ENCODE results near the gene FXYD4. TPM values are rescaled to one million over a fixed set of nuclear protein-coding genes. Genes with fewer than 3 reads are reported as not detected.

FXYD4 gene
- total RNA-seq, 2 experiments from 2014 or later, result not detected

- POLR2A ChIA-PET, result interaction anchor here (0.7 to 1.3 kb wide), 3 partner anchors 10 to 33 kb away, joined by 3 read pairs; no protein-coding TSS in a partner anchor
- Mint-ChIP-seq H3K4me1 (ENCODE audit: low read depth) (peaks cover 13% of the 10 kb centered on the region), H3K27me3 (no peaks in the 10 kb centered on the region), H3K27ac (no peak overlapping the region), H3K4me3 (no peak overlapping the region), H3K9me3 (no peaks in the 10 kb centered on the region), H3K36me3 (ENCODE audit: low read depth) (no peaks in the 10 kb centered on the region)
- TF ChIP-seq, protein P1, sequence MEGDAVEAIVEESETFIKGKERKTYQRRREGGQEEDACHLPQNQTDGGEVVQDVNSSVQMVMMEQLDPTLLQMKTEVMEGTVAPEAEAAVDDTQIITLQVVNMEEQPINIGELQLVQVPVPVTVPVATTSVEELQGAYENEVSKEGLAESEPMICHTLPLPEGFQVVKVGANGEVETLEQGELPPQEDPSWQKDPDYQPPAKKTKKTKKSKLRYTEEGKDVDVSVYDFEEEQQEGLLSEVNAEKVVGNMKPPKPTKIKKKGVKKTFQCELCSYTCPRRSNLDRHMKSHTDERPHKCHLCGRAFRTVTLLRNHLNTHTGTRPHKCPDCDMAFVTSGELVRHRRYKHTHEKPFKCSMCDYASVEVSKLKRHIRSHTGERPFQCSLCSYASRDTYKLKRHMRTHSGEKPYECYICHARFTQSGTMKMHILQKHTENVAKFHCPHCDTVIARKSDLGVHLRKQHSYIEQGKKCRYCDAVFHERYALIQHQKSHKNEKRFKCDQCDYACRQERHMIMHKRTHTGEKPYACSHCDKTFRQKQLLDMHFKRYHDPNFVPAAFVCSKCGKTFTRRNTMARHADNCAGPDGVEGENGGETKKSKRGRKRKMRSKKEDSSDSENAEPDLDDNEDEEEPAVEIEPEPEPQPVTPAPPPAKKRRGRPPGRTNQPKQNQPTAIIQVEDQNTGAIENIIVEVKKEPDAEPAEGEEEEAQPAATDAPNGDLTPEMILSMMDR (IDR thresholded peaks at IDR 0.05), result no peak
- ATAC-seq (no peak), DNase-seq (no peak)
- intact Hi-C loops (cut with micrococcal nuclease), result no loop called here
- CTCF ChIA-PET, result no interaction called here
These were observed 2.8 kb downstream of the FXYD4 start for GRCh38 chr10:43374194-43374593.

DNA sequence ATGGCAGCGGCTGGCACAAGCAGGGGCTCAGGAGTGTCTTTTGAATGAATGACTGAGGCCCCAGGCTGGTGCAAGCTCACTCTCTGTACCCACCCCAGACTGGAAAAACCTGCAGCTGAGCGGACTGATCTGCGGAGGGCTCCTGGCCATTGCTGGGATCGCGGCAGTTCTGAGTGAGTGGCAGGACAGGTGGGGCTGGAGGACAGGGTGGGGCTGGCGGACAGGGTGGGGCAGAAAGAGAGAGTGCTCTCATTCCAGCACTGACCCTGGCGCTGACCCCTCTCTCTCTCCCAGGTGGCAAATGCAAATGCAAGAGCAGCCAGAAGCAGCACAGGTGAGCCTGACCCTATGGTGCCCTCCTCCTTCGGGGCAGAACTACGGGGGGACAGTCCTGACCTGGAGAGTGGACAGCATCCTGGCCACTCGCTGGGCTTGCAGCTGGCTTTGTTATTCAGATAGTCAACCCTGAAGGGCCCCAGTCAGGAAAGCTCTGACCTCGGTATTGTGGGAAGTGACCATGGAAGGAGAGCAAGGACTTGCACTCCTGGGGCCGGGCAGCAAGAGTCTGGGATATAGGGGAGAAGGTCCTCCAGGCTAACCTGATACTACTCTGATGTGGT is 4.1 kb downstream of the FXYD4 start:
- TF ChIP-seq, protein P1 (IDR thresholded peaks at IDR 0.05), result no peak
- CTCF ChIA-PET, result no interaction called here

DNA sequence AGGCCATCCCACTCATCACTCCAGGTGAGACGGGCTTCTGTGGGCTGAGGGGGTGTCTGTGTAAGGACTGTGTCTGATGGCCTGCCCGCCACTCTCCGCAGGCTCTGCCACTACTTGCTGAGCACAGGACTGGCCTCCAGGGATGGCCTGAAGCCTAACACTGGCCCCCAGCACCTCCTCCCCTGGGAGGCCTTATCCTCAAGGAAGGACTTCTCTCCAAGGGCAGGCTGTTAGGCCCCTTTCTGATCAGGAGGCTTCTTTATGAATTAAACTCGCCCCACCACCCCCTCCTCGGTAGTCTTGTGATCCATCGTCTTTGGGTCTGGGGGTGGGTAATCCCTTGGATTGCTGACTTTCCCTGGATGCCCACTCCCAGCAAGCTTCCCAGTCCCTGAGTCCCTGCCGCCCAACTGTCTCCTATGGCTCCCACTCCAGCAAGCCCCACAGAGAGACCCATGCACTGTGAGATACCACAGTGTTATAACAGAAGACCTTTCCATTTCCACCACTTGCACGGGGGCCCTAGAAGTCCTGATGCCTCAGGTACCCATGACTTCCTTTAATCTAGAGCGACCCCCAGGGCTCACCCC is 4.7 kb downstream of the FXYD4 start:
- no peaks in the 10 kb centered on the region for H3K9me3 Mint-ChIP-seq
- DNase-seq (no peak), ATAC-seq (no peak)
- TF ChIP-seq, protein P1 (IDR thresholded peaks at IDR 0.05), result no peak
- peaks cover 15% of the 10 kb centered on the region for H3K4me1 Mint-ChIP-seq (ENCODE audit: low read depth)
- POLR2A ChIA-PET, result interaction anchor here (1.5 kb wide), 1 partner anchor 11 kb away, joined by 5 read pairs; no protein-coding TSS in a partner anchor
- H3K27ac Mint-ChIP-seq, result no peak overlapping the region
- H3K27me3 Mint-ChIP-seq, result no peaks in the 10 kb centered on the region
- CTCF ChIA-PET, result no interaction called here
- no peaks in the 10 kb centered on the region for H3K36me3 Mint-ChIP-seq (ENCODE audit: low read depth)
- intact Hi-C loops (cut with micrococcal nuclease), result no loop called here
- no peak overlapping the region for H3K4me3 Mint-ChIP-seq

More for the DNA sequence above, 4.1 kb downstream of the FXYD4 start:
- no peaks in the 10 kb centered on the region for H3K9me3 Mint-ChIP-seq
- no peaks in the 10 kb centered on the region for H3K36me3 Mint-ChIP-seq (ENCODE audit: low read depth)
- no peak overlapping the region for H3K4me3 Mint-ChIP-seq
- no peak overlapping the region for H3K27ac Mint-ChIP-seq
- intact Hi-C loops (cut with micrococcal nuclease), result no loop called here
- ATAC-seq (no peak), DNase-seq (no peak)
- POLR2A ChIA-PET, result interaction anchor here (1.1 to 1.5 kb wide), 3 partner anchors 9 to 13 kb away, joined by 3 to 5 read pairs (median 3); no protein-coding TSS in a partner anchor
- H3K4me1 Mint-ChIP-seq (ENCODE audit: low read depth), result peaks cover 13% of the 10 kb centered on the region
- no peaks in the 10 kb centered on the region for H3K27me3 Mint-ChIP-seq

DNA sequence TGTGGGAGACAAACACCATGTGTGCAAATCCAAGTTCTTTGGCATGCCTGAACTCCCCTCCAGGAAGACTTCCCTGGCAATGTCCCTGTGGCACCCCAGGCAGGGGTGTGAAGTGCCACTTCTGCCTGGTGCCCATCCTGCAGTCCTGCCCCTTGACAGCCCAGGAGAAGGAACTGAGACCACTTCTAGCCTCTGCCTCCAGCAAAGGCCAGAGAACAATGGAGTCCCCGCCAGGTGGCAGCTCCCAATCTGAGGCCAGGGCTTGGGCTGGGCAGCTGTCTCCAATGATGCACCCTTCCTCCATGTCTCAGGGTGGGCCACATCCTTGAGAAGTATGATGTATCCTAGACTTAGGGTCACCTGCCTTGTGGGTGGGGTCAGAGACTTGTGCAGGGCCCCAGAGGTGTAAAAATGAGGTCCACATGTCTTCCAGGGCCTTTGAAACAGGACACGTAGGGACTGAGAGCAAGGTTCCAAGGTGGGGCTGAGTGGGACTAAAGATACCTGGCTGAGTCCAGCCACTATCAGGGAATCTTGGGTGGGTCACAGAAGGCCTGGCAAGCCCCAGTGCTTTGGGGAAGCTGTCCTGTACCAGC is 5.5 kb downstream of the FXYD4 start:
- intact Hi-C loops (cut with micrococcal nuclease), result no loop called here
- TF ChIP-seq, protein P1 (IDR thresholded peaks at IDR 0.05), result no peak
- H3K27ac Mint-ChIP-seq, result no peak overlapping the region
- ATAC-seq, result no peak
- DNase-seq, result no peak
- no peak overlapping the region for H3K4me3 Mint-ChIP-seq
- H3K4me1 Mint-ChIP-seq (ENCODE audit: low read depth), result peaks cover 15% of the 10 kb centered on the region
- no peaks in the 10 kb centered on the region for H3K36me3 Mint-ChIP-seq (ENCODE audit: low read depth)
- CTCF ChIA-PET, result interaction anchor here (1.5 kb wide), 1 partner anchor 14 kb away, joined by 4 read pairs; no protein-coding TSS in a partner anchor
- POLR2A ChIA-PET, result no interaction called here
- H3K27me3 Mint-ChIP-seq, result no peaks in the 10 kb centered on the region
- H3K9me3 Mint-ChIP-seq, result no peaks in the 10 kb centered on the region

GRCh38 chr10:43377424-43377883 is 6.0 kb downstream of the FXYD4 start:
- H3K27me3 Mint-ChIP-seq, result no peaks in the 10 kb centered on the region
- CTCF ChIA-PET, result interaction anchor here (0.7 to 1.5 kb wide), 3 partner anchors 14 to 173 kb away, joined by 3 to 4 read pairs (median 4); no protein-coding TSS in a partner anchor
- no peak overlapping the region for H3K27ac Mint-ChIP-seq
- POLR2A ChIA-PET, result no interaction called here
- H3K4me3 Mint-ChIP-seq, result no peak overlapping the region
- ATAC-seq, result no peak
- no peak for DNase-seq
- TF ChIP-seq, protein P1 (IDR thresholded peaks at IDR 0.05), result no peak
- no peaks in the 10 kb centered on the region for H3K36me3 Mint-ChIP-seq (ENCODE audit: low read depth)
- H3K9me3 Mint-ChIP-seq, result no peaks in the 10 kb centered on the region
- H3K4me1 Mint-ChIP-seq (ENCODE audit: low read depth), result peaks cover 15% of the 10 kb centered on the region
- intact Hi-C loops (cut with micrococcal nuclease), result no loop called here
